ENCODE results near the gene EFNA5. TPM values are rescaled to one million over a fixed set of nuclear protein-coding genes. Genes with fewer than 3 reads are reported as not detected.
"Not testable (repeated sequence)": the region's sequence is repeated elsewhere in the genome, so short reads cannot be mapped to it uniquely, and the experiment has no call there.

The EFNA5 gene
- polyA plus RNA-seq, 1 donor = 29.1 TPM

- not testable (repeated sequence) for DNase-seq
Observed at GRCh38 chr5:107494129-107494528, 176.6 kb downstream of the EFNA5 start.

- no peak for DNase-seq
Observed at GRCh38 chr5:107487056-107487542, 183.6 kb downstream of the EFNA5 start.

GRCh38 chr5:107486489-107486888 lies 184.2 kb downstream of the EFNA5 start:
- DNase-seq = no peak

- no peak for DNase-seq
Observed at GRCh38 chr5:107485184-107485583, 185.6 kb downstream of the EFNA5 start.

- DNase-seq = no peak
Observed at GRCh38 chr5:107484281-107484680, 186.5 kb downstream of the EFNA5 start.

- peak; percentile 79 for DNase-seq
Observed at GRCh38 chr5:107483231-107484024, 187.3 kb downstream of the EFNA5 start.

- no peak for DNase-seq
Observed at GRCh38 chr5:107478068-107478641, 192.6 kb downstream of the EFNA5 start.

GRCh38 chr5:107477492-107477891 lies 193.2 kb downstream of the EFNA5 start:
- DNase-seq = no peak

- no peak for DNase-seq
Observed at GRCh38 chr5:107476783-107477182, 194.0 kb downstream of the EFNA5 start.

GRCh38 chr5:107474716-107475489 lies 195.8 kb downstream of the EFNA5 start:
- no peak for DNase-seq

- DNase-seq = no peak
Observed at GRCh38 chr5:107474361-107474715, 196.4 kb downstream of the EFNA5 start.

GRCh38 chr5:107472620-107473064 lies 198.1 kb downstream of the EFNA5 start:
- DNase-seq = no peak

- DNase-seq = no peak
Observed at GRCh38 chr5:107470295-107470582, 200.5 kb downstream of the EFNA5 start.

GRCh38 chr5:107469485-107470294 lies 201.0 kb downstream of the EFNA5 start:
- DNase-seq = no peak

- DNase-seq = no peak
Observed at GRCh38 chr5:107469064-107469463, 201.7 kb downstream of the EFNA5 start.

GRCh38 chr5:107468276-107468675 lies 202.5 kb downstream of the EFNA5 start:
- no peak for DNase-seq

- DNase-seq = no peak
Observed at GRCh38 chr5:107467137-107467932, 203.4 kb downstream of the EFNA5 start.

GRCh38 chr5:107466233-107466769 lies 204.4 kb downstream of the EFNA5 start:
- peak; percentile 89 for DNase-seq

- DNase-seq = no peak
Observed at GRCh38 chr5:107464876-107465275, 205.9 kb downstream of the EFNA5 start.

GRCh38 chr5:107464416-107464815 lies 206.3 kb downstream of the EFNA5 start:
- no peak for DNase-seq

GRCh38 chr5:107463731-107464130 lies 207.0 kb downstream of the EFNA5 start:
- no peak for DNase-seq
